Measurements from ENCODE around the gene FOXJ1.
A peak's percentile ranks its signal among the peaks of the same experiment; 100 is the strongest.

The FOXJ1 gene

GRCh38 chr17:76145231-76146052 lies 4.4 kb upstream of the FOXJ1 start:
- H3K9me3 Mint-ChIP-seq = no peaks in the 10 kb centered on the region
- H3K36me3 Mint-ChIP-seq (ENCODE audit: insufficient read depth) = peaks cover 22% of the 10 kb centered on the region
- peaks cover 56 to 57% of the 10 kb centered on the region in 2 donors for H3K4me1 Mint-ChIP-seq (ENCODE audit: low read depth in 2 of 2)
- peaks cover 0 to 5% of the 10 kb centered on the region in 2 donors for H3K27me3 Mint-ChIP-seq
- peak; percentile 40 to 51 (median 41) for DNase-seq
- peak overlapping the region; percentile 97 to 98 for H3K27ac Mint-ChIP-seq
- peak; percentile 54 for ATAC-seq (replicated peaks)
- H3K4me3 Mint-ChIP-seq = peak overlapping the region; percentile 80 to 85

- peaks cover 0 to 17% of the 10 kb centered on the region in 2 donors for H3K27me3 Mint-ChIP-seq
- H3K4me1 Mint-ChIP-seq (ENCODE audit: low read depth in 2 of 2) = peaks cover 58 to 60% of the 10 kb centered on the region in 2 donors
- peak overlapping the region; percentile 86 to 91 for H3K27ac Mint-ChIP-seq
- H3K4me3 Mint-ChIP-seq = peak overlapping the region; percentile 76 to 85
- ATAC-seq (replicated peaks) (no peak), DNase-seq (no peak)
- H3K36me3 Mint-ChIP-seq (ENCODE audit: insufficient read depth) = peaks cover 27% of the 10 kb centered on the region
- no peaks in the 10 kb centered on the region for H3K9me3 Mint-ChIP-seq
Measured at GRCh38 chr17:76142585-76143041, 1.6 kb upstream of the FOXJ1 start.

- Mint-ChIP-seq H3K27me3 (peaks cover 0 to 17% of the 10 kb centered on the region in 2 donors), H3K9me3 (no peaks in the 10 kb centered on the region), H3K27ac (peak overlapping the region; percentile 86 to 91), H3K4me1 (ENCODE audit: low read depth in 2 of 2) (peaks cover 58% of the 10 kb centered on the region in 2 donors), H3K36me3 (ENCODE audit: insufficient read depth) (peaks cover 27% of the 10 kb centered on the region), H3K4me3 (peak overlapping the region; percentile 76 to 85)
- no peak for DNase-seq
- ATAC-seq (replicated peaks) = no peak
Measured at GRCh38 chr17:76142039-76142584, 1.1 kb upstream of the FOXJ1 start.

GRCh38 chr17:76140661-76141211 lies 309 bp downstream of the FOXJ1 start:
- peak overlapping the region; percentile 80 to 86 for H3K27ac Mint-ChIP-seq
- peaks cover 46 to 49% of the 10 kb centered on the region in 2 donors for H3K4me1 Mint-ChIP-seq (ENCODE audit: low read depth in 2 of 2)
- ATAC-seq (replicated peaks) (peak; percentile 12), DNase-seq (no peak)
- H3K9me3 Mint-ChIP-seq = no peaks in the 10 kb centered on the region
- H3K27me3 Mint-ChIP-seq = peaks cover 0 to 17% of the 10 kb centered on the region in 2 donors
- peak overlapping the region; percentile 76 to 85 for H3K4me3 Mint-ChIP-seq
- H3K36me3 Mint-ChIP-seq (ENCODE audit: insufficient read depth) = peaks cover 27% of the 10 kb centered on the region

GRCh38 chr17:76139801-76140660 lies 1.0 kb downstream of the FOXJ1 start:
- peaks cover 23% of the 10 kb centered on the region for H3K36me3 Mint-ChIP-seq (ENCODE audit: insufficient read depth)
- H3K4me3 Mint-ChIP-seq = peak overlapping the region; percentile 76 to 85
- ATAC-seq (replicated peaks) (peak; percentile 32), DNase-seq (peak in 2 of 3 experiments; percentile 19 to 34)
- H3K27ac Mint-ChIP-seq = peak overlapping the region; percentile 80 to 86
- peaks cover 0 to 17% of the 10 kb centered on the region in 2 donors for H3K27me3 Mint-ChIP-seq
- no peaks in the 10 kb centered on the region for H3K9me3 Mint-ChIP-seq
- H3K4me1 Mint-ChIP-seq (ENCODE audit: low read depth in 2 of 2) = peaks cover 43 to 46% of the 10 kb centered on the region in 2 donors

GRCh38 chr17:76138896-76139752 lies 1.9 kb downstream of the FOXJ1 start:
- peaks cover 40% of the 10 kb centered on the region in 2 donors for H3K4me1 Mint-ChIP-seq (ENCODE audit: low read depth in 2 of 2)
- DNase-seq (no peak), ATAC-seq (replicated peaks) (no peak)
- peak overlapping the region; percentile 46 to 79 for H3K27ac Mint-ChIP-seq
- peaks cover 0 to 17% of the 10 kb centered on the region in 2 donors for H3K27me3 Mint-ChIP-seq
- no peaks in the 10 kb centered on the region for H3K9me3 Mint-ChIP-seq
- H3K36me3 Mint-ChIP-seq (ENCODE audit: insufficient read depth) = peaks cover 18% of the 10 kb centered on the region
- H3K4me3 Mint-ChIP-seq = peak overlapping the region; percentile 53 to 71

- no peak overlapping the region for H3K27ac Mint-ChIP-seq
- no peak overlapping the region for H3K4me3 Mint-ChIP-seq
- no peaks in the 10 kb centered on the region for H3K9me3 Mint-ChIP-seq
- H3K27me3 Mint-ChIP-seq = peaks cover 0 to 17% of the 10 kb centered on the region in 2 donors
- ATAC-seq (replicated peaks) (no peak), DNase-seq (no peak)
- peaks cover 33 to 39% of the 10 kb centered on the region in 2 donors for H3K4me1 Mint-ChIP-seq (ENCODE audit: low read depth in 2 of 2)
- peaks cover 18% of the 10 kb centered on the region for H3K36me3 Mint-ChIP-seq (ENCODE audit: insufficient read depth)
Measured at GRCh38 chr17:76138234-76138895, 2.7 kb downstream of the FOXJ1 start.

- H3K27me3 Mint-ChIP-seq = peaks cover 0 to 17% of the 10 kb centered on the region in 2 donors
- no peak overlapping the region for H3K27ac Mint-ChIP-seq
- peaks cover 25 to 32% of the 10 kb centered on the region in 2 donors for H3K4me1 Mint-ChIP-seq (ENCODE audit: low read depth in 2 of 2)
- ATAC-seq (replicated peaks) (no peak), DNase-seq (no peak)
- H3K4me3 Mint-ChIP-seq = no peak overlapping the region
- H3K9me3 Mint-ChIP-seq = no peaks in the 10 kb centered on the region
- H3K36me3 Mint-ChIP-seq (ENCODE audit: insufficient read depth) = peaks cover 18% of the 10 kb centered on the region
Measured at GRCh38 chr17:76137351-76138233, 3.5 kb downstream of the FOXJ1 start.

GRCh38 chr17:76137001-76137350 lies 4.1 kb downstream of the FOXJ1 start:
- Mint-ChIP-seq H3K27me3 (peaks cover 0 to 17% of the 10 kb centered on the region in 2 donors), H3K4me1 (ENCODE audit: low read depth in 2 of 2) (peaks cover 19 to 26% of the 10 kb centered on the region in 2 donors), H3K4me3 (no peak overlapping the region), H3K9me3 (no peaks in the 10 kb centered on the region), H3K27ac (no peak overlapping the region), H3K36me3 (ENCODE audit: insufficient read depth) (peaks cover 18% of the 10 kb centered on the region)
- DNase-seq = no peak
- no peak for ATAC-seq (replicated peaks)

GRCh38 chr17:76136276-76137000 lies 4.6 kb downstream of the FOXJ1 start:
- H3K27me3 Mint-ChIP-seq = peaks cover 0 to 17% of the 10 kb centered on the region in 2 donors
- H3K9me3 Mint-ChIP-seq = no peaks in the 10 kb centered on the region
- no peak overlapping the region for H3K27ac Mint-ChIP-seq
- no peak overlapping the region for H3K4me3 Mint-ChIP-seq
- peaks cover 14 to 21% of the 10 kb centered on the region in 2 donors for H3K4me1 Mint-ChIP-seq (ENCODE audit: low read depth in 2 of 2)
- ATAC-seq (replicated peaks) (no peak), DNase-seq (no peak)
- peaks cover 17% of the 10 kb centered on the region for H3K36me3 Mint-ChIP-seq (ENCODE audit: insufficient read depth)

- Mint-ChIP-seq H3K27me3 (peaks cover 0 to 16% of the 10 kb centered on the region in 2 donors), H3K4me3 (peak overlapping the region in 1 of 2 donors; percentile 57), H3K27ac (no peak overlapping the region), H3K4me1 (ENCODE audit: low read depth in 2 of 2) (peaks cover 10 to 19% of the 10 kb centered on the region in 2 donors), H3K36me3 (ENCODE audit: insufficient read depth) (peaks cover 12% of the 10 kb centered on the region), H3K9me3 (no peaks in the 10 kb centered on the region)
- DNase-seq (no peak), ATAC-seq (replicated peaks) (no peak)
Measured at GRCh38 chr17:76135810-76136188, 5.2 kb downstream of the FOXJ1 start.
